Thymus (tissue), 11 donors: ENCODE data around the gene HINT3. TPM values are rescaled to one million over a fixed set of nuclear protein-coding genes. Genes with fewer than 3 reads are reported as not detected.

Source experiments
- DNase-seq, 9 donors: peaks; one replicate each; pipeline ENCODE4 v3.0.0-alpha.2; 2013; ENCODE audit warnings: low spot score in 9 of 9, low read depth in 6 of 9, missing footprints in 1 of 9
- H3K27ac ChIP-seq, 2 donors: one replicate each; pipeline ENCODE4 v1.5.1; 2013; ENCODE audit warnings: control low read depth in 1 of 2, low read depth in 1 of 2, low read length in 1 of 2, mild to moderate bottlenecking in 1 of 2, moderate library complexity in 1 of 2
- H3K27me3 ChIP-seq, 2 donors: one replicate each; pipeline ENCODE4 v1.5.1; 2013; ENCODE audit warnings: low read length in 1 of 2; ENCODE audit not compliant: control insufficient read depth in 2 of 2, insufficient read depth in 1 of 2
- H3K36me3 ChIP-seq, 2 donors: one replicate each; pipeline ENCODE4 v1.5.1; 2013; ENCODE audit warnings: low read length in 1 of 2, mild to moderate bottlenecking in 1 of 2, moderate library complexity in 1 of 2; ENCODE audit not compliant: control insufficient read depth in 2 of 2, insufficient read depth in 2 of 2
- H3K4me1 ChIP-seq, 2 donors: one replicate each; pipeline ENCODE4 v1.5.1; 2013; ENCODE audit warnings: low read length in 2 of 2; ENCODE audit not compliant: control insufficient read depth in 2 of 2, insufficient read depth in 2 of 2
- H3K4me3 ChIP-seq, 2 donors: one replicate each; pipeline ENCODE4 v1.5.1; 2013; ENCODE audit warnings: low read length in 2 of 2, control low read depth in 1 of 2, mild to moderate bottlenecking in 1 of 2
- H3K9me3 ChIP-seq, 2 donors: one replicate each; pipeline ENCODE4 v1.5.1; 2013; ENCODE audit warnings: low read length in 1 of 2, mild to moderate bottlenecking in 1 of 2; ENCODE audit not compliant: control insufficient read depth in 2 of 2, insufficient read depth in 1 of 2
- WGBS: extraction: QIAGEN DNeasy Blood & Tissue Kit; methylation state at CpG from one replicate; pipeline ENCODE4 v1.1.7; 2013; 5-methylcytosine and 5-hydroxymethylcytosine counted together
- polyA plus RNA-seq: library from polyadenylated mRNA; stranded (reverse); fragments of 200-250 nt; gene quantifications from one replicate; pipeline ENCODE4 v1.2.3, GENCODE V29; 2013
- total RNA-seq: library from RNA; stranded (reverse); fragments of 120-200 nt; gene quantifications from one replicate; pipeline ENCODE4 v1.2.4, GENCODE V29; 2013
- donor health status: healthy.

Gene HINT3
- total and polyA plus RNA-seq, 2 donors: 8.6 to 11.1 TPM

GRCh38 chr6:125952764-125953501 is 3.6 kb upstream of the HINT3 start:
- Histone ChIP-seq H3K36me3 (no peaks in the 10 kb centered on the region), H3K27ac (no peak overlapping the region), H3K4me1 (peaks cover 5 to 8% of the 10 kb centered on the region in 2 donors), H3K9me3 (no peaks in the 10 kb centered on the region), H3K27me3 (no peaks in the 10 kb centered on the region), H3K4me3 (no peak overlapping the region)
- 93% methylated on average over 7 of the region's 7 CpGs for WGBS
- DNase-seq: no peak

GRCh38 chr6:125953502-125953875 is 3.1 kb upstream of the HINT3 start:
- peaks cover 10 to 13% of the 10 kb centered on the region in 2 donors for H3K4me1 ChIP-seq
- no peaks in the 10 kb centered on the region for H3K27me3 ChIP-seq
- H3K36me3 ChIP-seq: no peaks in the 10 kb centered on the region
- 87% methylated on average over 11 of the region's 11 CpGs for WGBS
- H3K9me3 ChIP-seq: no peaks in the 10 kb centered on the region
- H3K4me3 ChIP-seq: no peak overlapping the region
- no peak for DNase-seq
- no peak overlapping the region for H3K27ac ChIP-seq

GRCh38 chr6:125954735-125955339 is 1.7 kb upstream of the HINT3 start:
- Histone ChIP-seq H3K9me3 (no peaks in the 10 kb centered on the region), H3K4me3 (no peak overlapping the region), H3K27ac (no peak overlapping the region), H3K4me1 (peaks cover 11 to 15% of the 10 kb centered on the region in 2 donors), H3K36me3 (peaks cover 0 to 1% of the 10 kb centered on the region in 2 donors), H3K27me3 (no peaks in the 10 kb centered on the region)
- 79% methylated on average over 5 of the region's 5 CpGs for WGBS
- no peak for DNase-seq

GRCh38 chr6:125955973-125956372 is 597 bp upstream of the HINT3 start:
- peak overlapping the region; percentile 78 to 94 for H3K4me3 ChIP-seq
- no peak overlapping the region for H3K27ac ChIP-seq

GRCh38 chr6:125957391-125957693 is 772 bp downstream of the HINT3 start:
- WGBS: under 1% methylated on average over 3 of the region's 3 CpGs

More at GRCh38 chr6:125955973-125956372, 597 bp upstream of the HINT3 start:
- Histone ChIP-seq H3K27me3 (no peaks in the 10 kb centered on the region), H3K36me3 (peaks cover 0 to 5% of the 10 kb centered on the region in 2 donors), H3K4me1 (peaks cover 11 to 15% of the 10 kb centered on the region in 2 donors), H3K9me3 (no peaks in the 10 kb centered on the region)
- WGBS: 46% methylated on average over 5 of the region's 5 CpGs
- DNase-seq: no peak

GRCh38 chr6:125957845-125958244 is 1.3 kb downstream of the HINT3 start:
- Histone ChIP-seq H3K4me3 (peak overlapping the region; percentile 78 to 94), H3K36me3 (peaks cover 4 to 5% of the 10 kb centered on the region in 2 donors), H3K4me1 (peaks cover 11 to 15% of the 10 kb centered on the region in 2 donors), H3K27ac (peak overlapping the region in 1 of 2 donors; percentile 97), H3K9me3 (no peaks in the 10 kb centered on the region), H3K27me3 (no peaks in the 10 kb centered on the region)
- DNase-seq: peak in 1 of 9 donors; percentile 29
- WGBS: 13% methylated on average over 4 of the region's 4 CpGs

More at GRCh38 chr6:125957391-125957693, 772 bp downstream of the HINT3 start:
- H3K4me1 ChIP-seq: peaks cover 11 to 15% of the 10 kb centered on the region in 2 donors
- peak overlapping the region in 1 of 2 donors; percentile 97 for H3K27ac ChIP-seq
- H3K4me3 ChIP-seq: peak overlapping the region; percentile 78 to 94
- no peak for DNase-seq
- H3K9me3 ChIP-seq: no peaks in the 10 kb centered on the region
- peaks cover 4 to 5% of the 10 kb centered on the region in 2 donors for H3K36me3 ChIP-seq
- no peaks in the 10 kb centered on the region for H3K27me3 ChIP-seq

- no peak overlapping the region for H3K4me3 ChIP-seq
- H3K27ac ChIP-seq: no peak overlapping the region
- DNase-seq: no peak
- H3K9me3 ChIP-seq: no peaks in the 10 kb centered on the region
- no peaks in the 10 kb centered on the region for H3K27me3 ChIP-seq
- peaks cover 11 to 15% of the 10 kb centered on the region in 2 donors for H3K4me1 ChIP-seq
- peaks cover 4 to 5% of the 10 kb centered on the region in 2 donors for H3K36me3 ChIP-seq
- 100% methylated on average over 4 of the region's 4 CpGs for WGBS
Observed at GRCh38 chr6:125959041-125959440, 2.5 kb downstream of the HINT3 start.

GRCh38 chr6:125961117-125961516 is 4.5 kb downstream of the HINT3 start:
- Histone ChIP-seq H3K27ac (no peak overlapping the region), H3K36me3 (peaks cover 4 to 5% of the 10 kb centered on the region in 2 donors), H3K4me1 (peaks cover 7 to 15% of the 10 kb centered on the region in 2 donors), H3K27me3 (no peaks in the 10 kb centered on the region), H3K9me3 (no peaks in the 10 kb centered on the region), H3K4me3 (no peak overlapping the region)
- 97% methylated on average over 3 of the region's 3 CpGs for WGBS
- DNase-seq: no peak

- no peaks in the 10 kb centered on the region for H3K9me3 ChIP-seq
- DNase-seq: no peak
- no peak overlapping the region for H3K4me3 ChIP-seq
- peaks cover 5 to 6% of the 10 kb centered on the region in 2 donors for H3K4me1 ChIP-seq
- no peaks in the 10 kb centered on the region for H3K27me3 ChIP-seq
- 95% methylated on average over 8 of the region's 8 CpGs for WGBS
- H3K36me3 ChIP-seq: peaks cover 5 to 9% of the 10 kb centered on the region in 2 donors
- H3K27ac ChIP-seq: no peak overlapping the region
Observed at GRCh38 chr6:125962900-125963497, 6.4 kb downstream of the HINT3 start.
